ENCODE measurements around the gene PCLAF.

The PCLAF gene

DNA sequence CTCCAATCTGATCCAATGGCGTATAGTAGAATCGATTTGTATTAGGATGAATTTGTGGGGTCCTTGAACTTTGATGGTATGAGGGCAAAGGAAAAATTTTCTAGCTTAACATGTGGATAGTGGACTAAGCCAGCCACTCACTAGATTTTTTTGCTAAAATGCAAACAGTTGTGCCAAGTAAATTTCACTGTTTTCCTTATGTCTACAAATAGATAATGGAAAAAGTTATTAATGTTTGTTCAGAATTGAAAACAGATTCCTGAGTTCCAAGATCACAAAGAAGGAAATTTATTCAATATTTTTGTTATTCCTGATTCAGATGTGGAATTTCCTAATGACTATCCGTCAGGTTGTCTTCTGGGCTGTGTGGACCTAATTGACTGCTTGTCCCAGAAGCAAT lies 44.0 kb upstream of the PCLAF start:
- no peak overlapping the region for H3K4me3 ChIP-seq (IDR thresholded peaks at IDR 0.05; ENCODE audit: insufficient read depth, low read depth, low read length)
- TF ChIP-seq, protein P1, sequence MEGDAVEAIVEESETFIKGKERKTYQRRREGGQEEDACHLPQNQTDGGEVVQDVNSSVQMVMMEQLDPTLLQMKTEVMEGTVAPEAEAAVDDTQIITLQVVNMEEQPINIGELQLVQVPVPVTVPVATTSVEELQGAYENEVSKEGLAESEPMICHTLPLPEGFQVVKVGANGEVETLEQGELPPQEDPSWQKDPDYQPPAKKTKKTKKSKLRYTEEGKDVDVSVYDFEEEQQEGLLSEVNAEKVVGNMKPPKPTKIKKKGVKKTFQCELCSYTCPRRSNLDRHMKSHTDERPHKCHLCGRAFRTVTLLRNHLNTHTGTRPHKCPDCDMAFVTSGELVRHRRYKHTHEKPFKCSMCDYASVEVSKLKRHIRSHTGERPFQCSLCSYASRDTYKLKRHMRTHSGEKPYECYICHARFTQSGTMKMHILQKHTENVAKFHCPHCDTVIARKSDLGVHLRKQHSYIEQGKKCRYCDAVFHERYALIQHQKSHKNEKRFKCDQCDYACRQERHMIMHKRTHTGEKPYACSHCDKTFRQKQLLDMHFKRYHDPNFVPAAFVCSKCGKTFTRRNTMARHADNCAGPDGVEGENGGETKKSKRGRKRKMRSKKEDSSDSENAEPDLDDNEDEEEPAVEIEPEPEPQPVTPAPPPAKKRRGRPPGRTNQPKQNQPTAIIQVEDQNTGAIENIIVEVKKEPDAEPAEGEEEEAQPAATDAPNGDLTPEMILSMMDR (conservative IDR thresholded peaks at IDR 0.05; ENCODE audit: low read depth, low read length) = no peak
- H3K27ac ChIP-seq = no peak overlapping the region
- H2AFZ ChIP-seq (ENCODE audit: low read depth) = no peak overlapping the region
- no peaks in the 10 kb centered on the region for H3K27me3 ChIP-seq (ENCODE audit: insufficient read depth, low read depth)
- no peak overlapping the region for H3K4me2 ChIP-seq
- H3K79me2 ChIP-seq (ENCODE audit: insufficient read depth, low read depth) = no peaks in the 10 kb centered on the region
- H3K4me1 ChIP-seq (ENCODE audit: low read depth, poor library complexity, severe bottlenecking) = peaks cover 48% of the 10 kb centered on the region
- no peaks in the 10 kb centered on the region for H4K20me1 ChIP-seq (ENCODE audit: insufficient read depth)
- H3K36me3 ChIP-seq (ENCODE audit: insufficient read depth) = no peaks in the 10 kb centered on the region
- no peak overlapping the region for H3K9ac ChIP-seq

DNA sequence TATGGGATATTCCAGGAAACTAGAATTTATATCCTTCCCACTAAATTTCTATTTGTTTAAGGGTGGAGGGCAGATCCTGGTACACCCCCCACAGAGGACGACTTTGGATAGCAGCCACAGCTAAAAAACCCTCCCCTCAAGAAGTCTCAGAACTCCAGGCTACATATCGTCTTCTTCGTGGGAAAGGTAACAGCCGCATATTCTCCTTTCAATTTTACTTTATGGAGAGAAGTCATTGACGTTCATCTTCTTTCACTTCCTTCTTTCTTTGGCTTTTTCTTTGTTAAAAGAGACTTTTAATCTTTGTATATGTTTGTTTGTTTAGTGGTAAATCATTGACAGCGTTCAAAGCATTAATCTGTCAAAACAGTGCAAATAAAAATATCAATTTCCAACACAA lies 42.7 kb upstream of the PCLAF start:
- H3K4me2 ChIP-seq = no peak overlapping the region
- H3K9ac ChIP-seq = no peak overlapping the region
- H3K27ac ChIP-seq = no peak overlapping the region
- H3K4me1 ChIP-seq (ENCODE audit: low read depth, poor library complexity, severe bottlenecking) = peaks cover 36% of the 10 kb centered on the region
- no peaks in the 10 kb centered on the region for H4K20me1 ChIP-seq (ENCODE audit: insufficient read depth)
- no peak overlapping the region for H3K4me3 ChIP-seq (IDR thresholded peaks at IDR 0.05; ENCODE audit: insufficient read depth, low read depth, low read length)
- H2AFZ ChIP-seq (ENCODE audit: low read depth) = no peak overlapping the region
- TF ChIP-seq, protein P1 (conservative IDR thresholded peaks at IDR 0.05; ENCODE audit: low read depth, low read length) = no peak
- no peaks in the 10 kb centered on the region for H3K36me3 ChIP-seq (ENCODE audit: insufficient read depth)
- no peaks in the 10 kb centered on the region for H3K27me3 ChIP-seq (ENCODE audit: insufficient read depth, low read depth)
- no peaks in the 10 kb centered on the region for H3K79me2 ChIP-seq (ENCODE audit: insufficient read depth, low read depth)

DNA sequence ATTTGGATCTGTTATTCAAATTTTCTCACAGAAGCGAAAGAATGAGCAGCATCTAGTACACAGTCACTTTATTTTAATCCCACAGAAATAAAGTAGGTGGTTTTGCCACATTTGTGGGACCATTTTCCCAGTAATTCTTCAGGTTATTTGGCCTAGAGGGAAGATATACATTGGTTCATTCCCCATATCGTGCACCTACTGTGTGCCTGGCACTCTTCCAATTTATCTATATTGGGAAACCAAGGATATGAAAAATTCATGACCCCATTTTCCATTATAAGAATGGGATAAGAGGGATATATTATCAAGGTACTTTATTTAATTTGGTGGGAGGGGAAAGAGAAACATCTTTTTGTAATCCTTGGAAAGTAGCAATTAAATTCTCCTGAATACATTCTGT lies 41.5 kb upstream of the PCLAF start:
- H2AFZ ChIP-seq (ENCODE audit: low read depth) = no peak overlapping the region
- no peak overlapping the region for H3K4me3 ChIP-seq (IDR thresholded peaks at IDR 0.05; ENCODE audit: insufficient read depth, low read depth, low read length)
- H3K36me3 ChIP-seq (ENCODE audit: insufficient read depth) = no peaks in the 10 kb centered on the region
- no peak overlapping the region for H3K4me2 ChIP-seq
- no peaks in the 10 kb centered on the region for H4K20me1 ChIP-seq (ENCODE audit: insufficient read depth)
- TF ChIP-seq, protein P1 (conservative IDR thresholded peaks at IDR 0.05; ENCODE audit: low read depth, low read length) = no peak
- peaks cover 23% of the 10 kb centered on the region for H3K4me1 ChIP-seq (ENCODE audit: low read depth, poor library complexity, severe bottlenecking)
- no peak overlapping the region for H3K27ac ChIP-seq
- no peaks in the 10 kb centered on the region for H3K79me2 ChIP-seq (ENCODE audit: insufficient read depth, low read depth)
- no peak overlapping the region for H3K9ac ChIP-seq
- H3K27me3 ChIP-seq (ENCODE audit: insufficient read depth, low read depth) = no peaks in the 10 kb centered on the region

DNA sequence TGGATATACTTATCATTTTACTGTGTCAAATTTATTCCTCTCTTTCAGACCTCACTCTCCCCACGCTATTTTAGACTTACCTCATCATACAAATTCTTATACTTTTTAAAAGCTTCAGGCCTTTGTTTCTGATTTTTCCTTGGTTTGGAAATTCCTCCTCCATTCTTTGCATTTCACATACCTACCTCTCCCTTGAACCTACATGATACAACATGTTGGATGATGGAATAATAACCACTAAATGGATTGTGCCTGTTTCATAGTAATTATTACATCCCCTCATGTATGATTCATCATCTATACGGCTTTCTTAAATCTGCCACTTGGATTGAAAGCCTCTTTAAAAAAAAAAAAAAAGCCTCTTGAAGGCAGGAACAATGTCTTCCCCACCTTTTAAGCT lies 31.0 kb upstream of the PCLAF start:
- Histone ChIP-seq H3K4me1 (ENCODE audit: low read depth, poor library complexity, severe bottlenecking) (no peaks in the 10 kb centered on the region), H3K4me2 (no peak overlapping the region), H3K4me3 (IDR thresholded peaks at IDR 0.05; ENCODE audit: insufficient read depth, low read depth, low read length) (no peak overlapping the region), H4K20me1 (ENCODE audit: insufficient read depth) (no peaks in the 10 kb centered on the region), H2AFZ (ENCODE audit: low read depth) (no peak overlapping the region), H3K79me2 (ENCODE audit: insufficient read depth, low read depth) (no peaks in the 10 kb centered on the region), H3K27me3 (ENCODE audit: insufficient read depth, low read depth) (no peaks in the 10 kb centered on the region), H3K36me3 (ENCODE audit: insufficient read depth) (no peaks in the 10 kb centered on the region), H3K9ac (no peak overlapping the region), H3K27ac (no peak overlapping the region)
- TF ChIP-seq, protein P1 (conservative IDR thresholded peaks at IDR 0.05; ENCODE audit: low read depth, low read length) = no peak
